HFF-Myc (cell line): ENCODE measurements around the gene SHB.

Source experiments
- DNase-seq: peaks from one replicate; pipeline ENCODE4 v3.0.0-alpha.2; 2011; ENCODE audit warnings: low read depth; ENCODE audit errors: extremely low read depth
- H3K4me3 ChIP-seq: replicated peaks from 2 replicates; pipeline ENCODE4 v1.5.1; 2011; ENCODE audit warnings: low read depth, mild to moderate bottlenecking, control low read depth, low read length
- CTCF ChIP-seq: IDR thresholded peaks from 2 replicates; pipeline ENCODE4 v1.5.1; 2012; ENCODE audit warnings: mild to moderate bottlenecking, low read depth, low read length, control low read depth; ENCODE audit errors: missing control alignments

SHB gene

DNA sequence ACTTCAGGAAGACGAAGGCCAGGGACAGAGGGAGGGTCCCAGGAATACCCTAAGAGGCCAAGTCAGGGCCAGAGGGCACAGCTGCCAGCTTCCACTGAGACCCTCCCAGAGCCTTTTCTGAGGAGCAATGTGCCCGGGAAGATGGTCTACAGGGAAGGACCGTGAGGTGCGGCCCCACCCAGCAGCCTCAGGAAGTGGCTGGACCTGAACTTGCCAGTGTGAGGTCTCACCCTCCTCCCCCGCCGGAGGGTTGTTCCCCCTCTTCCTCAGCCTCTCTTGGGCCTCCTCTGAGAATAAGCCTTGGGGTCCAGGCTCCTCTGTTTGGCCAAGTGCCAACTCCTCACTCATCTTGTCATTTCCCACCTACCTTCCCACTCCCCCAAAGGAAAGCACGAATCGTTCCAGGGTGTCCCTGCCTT is 151.7 kb downstream of the SHB start:
- TF ChIP-seq CTCF, result no peak
- H3K4me3 ChIP-seq, result no peak overlapping the region
- no peak for DNase-seq

- no peak overlapping the region for H3K4me3 ChIP-seq
- no peak for TF ChIP-seq CTCF
- DNase-seq, result no peak
These were observed 152.3 kb downstream of the SHB start for GRCh38 chr9:37916471-37917312.

DNA sequence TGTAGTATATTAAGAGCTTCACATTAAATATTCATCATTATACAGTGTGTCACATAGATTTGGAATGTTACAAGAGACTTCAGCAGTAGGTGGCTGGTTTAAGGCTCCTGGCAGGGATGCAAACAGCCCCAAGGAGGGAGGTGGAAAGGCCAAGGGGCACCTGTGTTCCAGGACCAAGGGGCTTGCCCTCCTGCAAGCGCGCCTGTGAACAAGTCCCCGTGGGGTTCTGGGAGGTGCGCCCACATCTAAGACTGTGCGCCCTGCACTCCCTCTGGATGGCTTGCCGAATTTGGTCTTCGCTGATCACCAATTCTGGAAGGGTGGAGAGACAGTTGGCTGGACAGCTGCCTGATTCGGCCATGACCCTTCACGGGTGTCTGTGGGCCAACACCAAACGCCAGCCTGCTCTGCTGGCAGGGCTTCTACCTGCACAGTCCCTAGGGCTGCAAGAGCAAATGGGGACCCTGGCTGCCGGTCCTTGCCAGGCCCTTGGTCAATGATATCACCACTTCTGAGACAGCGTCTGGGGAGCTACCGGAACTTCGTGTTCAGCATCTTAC is 153.0 kb downstream of the SHB start:
- TF ChIP-seq CTCF, result no peak
- no peak for DNase-seq
- no peak overlapping the region for H3K4me3 ChIP-seq

GRCh38 chr9:37914701-37915358 is 154.2 kb downstream of the SHB start:
- no peak for TF ChIP-seq CTCF
- no peak for DNase-seq
- no peak overlapping the region for H3K4me3 ChIP-seq

- no peak for DNase-seq
- TF ChIP-seq CTCF, result no peak
- H3K4me3 ChIP-seq, result no peak overlapping the region
These were observed 154.9 kb downstream of the SHB start for GRCh38 chr9:37914154-37914551.

DNA sequence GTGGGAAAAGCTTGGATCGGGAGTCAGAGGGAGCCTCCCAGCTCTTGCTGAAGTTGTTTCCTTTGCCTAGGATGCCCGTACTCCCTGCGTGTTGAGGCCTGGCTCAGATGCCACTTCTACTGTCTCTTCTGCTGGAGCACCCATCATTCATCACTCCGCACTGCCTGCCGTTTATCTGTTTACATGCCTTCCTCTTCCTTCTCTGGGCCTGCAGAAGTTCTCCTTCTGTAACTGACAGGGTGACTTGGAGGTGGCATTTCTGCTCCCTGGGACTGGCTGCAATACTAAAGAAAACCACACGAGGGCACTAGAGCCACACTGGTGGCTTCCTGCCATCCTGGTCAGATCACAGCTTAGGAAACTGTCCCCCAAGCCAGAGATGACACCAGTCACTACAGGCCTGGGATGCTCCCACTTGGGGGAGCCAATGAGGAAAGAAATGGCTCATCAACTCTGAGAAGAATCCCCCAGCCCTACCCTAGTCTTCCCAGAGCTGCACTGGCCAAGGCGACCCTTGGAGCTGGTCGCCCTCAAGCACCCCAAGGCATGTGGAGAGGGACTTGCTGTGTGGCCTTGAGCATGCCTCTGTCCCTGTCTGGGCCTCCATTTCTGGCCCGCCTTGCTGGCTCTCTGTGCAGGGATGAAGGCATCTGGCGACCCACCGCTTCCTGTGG is 155.4 kb downstream of the SHB start:
- peak; percentile 63 for DNase-seq
- peak; percentile 94 for TF ChIP-seq CTCF
- H3K4me3 ChIP-seq, result no peak overlapping the region
